Fibroblast of pulmonary artery (primary cell): ENCODE measurements around the gene RCAN2.
A peak's percentile ranks its signal among the peaks of the same experiment; 100 is the strongest.

Experiments used
- DNase-seq: peaks from one replicate; pipeline ENCODE4 v3.0.0-alpha.2; 2010; ENCODE audit warnings: low read depth
- H3K4me3 ChIP-seq: replicated peaks from 2 replicates; pipeline ENCODE4 v1.5.1; 2011; ENCODE audit warnings: low read depth, mild to moderate bottlenecking, control low read depth, low read length, moderate library complexity
- TF ChIP-seq, protein P1 (sequence below): IDR thresholded peaks from 2 replicates; pipeline ENCODE4 v1.5.1; 2011; ENCODE audit warnings: mild to moderate bottlenecking, control low read depth, low read length, inconsistent platforms; ENCODE audit errors: missing control alignments

Gene RCAN2

DNA sequence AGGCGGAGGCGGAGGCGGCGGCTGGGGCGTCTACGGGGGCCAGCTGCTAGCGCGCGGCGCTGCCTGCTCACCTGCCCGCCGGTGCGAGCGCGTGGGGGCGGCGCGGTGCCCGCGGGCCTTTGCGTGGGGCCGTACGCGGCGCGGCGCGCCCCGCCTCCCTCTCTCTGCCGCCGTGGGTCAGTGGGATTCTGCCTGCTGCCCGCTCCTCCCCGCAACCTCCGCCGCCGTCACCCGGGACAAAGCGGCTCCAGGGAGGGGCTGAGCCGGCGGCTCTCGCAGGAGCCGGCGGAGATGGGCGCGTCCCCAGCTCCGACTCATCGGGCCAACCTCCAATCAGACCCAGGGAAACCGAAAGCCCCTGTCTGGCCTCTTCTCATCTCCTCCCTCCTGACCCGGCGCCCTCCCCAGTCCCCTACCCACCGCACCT lies at the start of gene RCAN2:
Gene RCAN2, minus strand, starts transcription at position 249 of the 427 bp plus-strand sequence.
- TF ChIP-seq, protein P1, sequence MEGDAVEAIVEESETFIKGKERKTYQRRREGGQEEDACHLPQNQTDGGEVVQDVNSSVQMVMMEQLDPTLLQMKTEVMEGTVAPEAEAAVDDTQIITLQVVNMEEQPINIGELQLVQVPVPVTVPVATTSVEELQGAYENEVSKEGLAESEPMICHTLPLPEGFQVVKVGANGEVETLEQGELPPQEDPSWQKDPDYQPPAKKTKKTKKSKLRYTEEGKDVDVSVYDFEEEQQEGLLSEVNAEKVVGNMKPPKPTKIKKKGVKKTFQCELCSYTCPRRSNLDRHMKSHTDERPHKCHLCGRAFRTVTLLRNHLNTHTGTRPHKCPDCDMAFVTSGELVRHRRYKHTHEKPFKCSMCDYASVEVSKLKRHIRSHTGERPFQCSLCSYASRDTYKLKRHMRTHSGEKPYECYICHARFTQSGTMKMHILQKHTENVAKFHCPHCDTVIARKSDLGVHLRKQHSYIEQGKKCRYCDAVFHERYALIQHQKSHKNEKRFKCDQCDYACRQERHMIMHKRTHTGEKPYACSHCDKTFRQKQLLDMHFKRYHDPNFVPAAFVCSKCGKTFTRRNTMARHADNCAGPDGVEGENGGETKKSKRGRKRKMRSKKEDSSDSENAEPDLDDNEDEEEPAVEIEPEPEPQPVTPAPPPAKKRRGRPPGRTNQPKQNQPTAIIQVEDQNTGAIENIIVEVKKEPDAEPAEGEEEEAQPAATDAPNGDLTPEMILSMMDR, result no peak
- peak; percentile 8 for DNase-seq
- H3K4me3 ChIP-seq, result peak within 1 kb of the TSS; percentile 37

GRCh38 chr6:46539866-46540265 lies 48.6 kb upstream of the RCAN2 start:
- H3K4me3 ChIP-seq, result no peak overlapping the region
- no peak for DNase-seq
- TF ChIP-seq, protein P1, result no peak

GRCh38 chr6:46538800-46539480 lies 47.7 kb upstream of the RCAN2 start:
- TF ChIP-seq, protein P1, result no peak
- no peak for DNase-seq
- no peak overlapping the region for H3K4me3 ChIP-seq

- no peak for DNase-seq
- TF ChIP-seq, protein P1, result no peak
Measured at GRCh38 chr6:46530896-46531295, 39.6 kb upstream of the RCAN2 start.

GRCh38 chr6:46528961-46529750 lies 37.9 kb upstream of the RCAN2 start:
- no peak for DNase-seq
- TF ChIP-seq, protein P1, result no peak
- H3K4me3 ChIP-seq, result no peak overlapping the region

More at GRCh38 chr6:46530896-46531295, 39.6 kb upstream of the RCAN2 start:
- H3K4me3 ChIP-seq, result no peak overlapping the region

DNA sequence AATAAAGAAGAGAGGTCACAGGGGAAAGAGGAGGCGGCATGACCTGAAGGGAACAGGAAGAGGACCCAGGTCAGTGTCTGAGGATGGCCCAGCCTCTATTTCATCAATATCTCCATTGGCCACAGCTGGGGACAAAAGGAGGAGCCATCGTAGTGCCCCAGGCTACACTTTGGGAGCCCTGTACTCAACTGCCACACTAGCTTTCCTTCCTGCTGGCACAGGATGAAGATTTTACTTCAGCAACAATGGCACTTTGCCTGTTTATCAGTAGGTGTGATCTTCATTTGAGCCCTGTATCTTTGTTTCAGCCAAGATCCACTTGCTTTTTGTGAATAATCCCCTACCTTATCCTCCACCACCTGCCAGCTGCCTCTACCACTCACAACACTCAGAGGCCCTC lies 35.4 kb upstream of the RCAN2 start:
- no peak for DNase-seq
- TF ChIP-seq, protein P1, result no peak

More for the DNA sequence above, 35.4 kb upstream of the RCAN2 start:
- no peak overlapping the region for H3K4me3 ChIP-seq
